GM21367 (cell line): ENCODE results near the gene MLN.

Source experiments
- ATAC-seq: cut with Tn5 transposase; IDR thresholded peaks from one replicate; pipeline ENCODE4 v1.9.1; 2021; ENCODE audit not compliant: unreplicated experiment

Gene MLN

GRCh38 chr6:33772902-33773472, 30.8 kb downstream of the MLN start:
- ATAC-seq = no peak

- no peak for ATAC-seq
Measured at GRCh38 chr6:33772082-33772830, 31.5 kb downstream of the MLN start.

DNA sequence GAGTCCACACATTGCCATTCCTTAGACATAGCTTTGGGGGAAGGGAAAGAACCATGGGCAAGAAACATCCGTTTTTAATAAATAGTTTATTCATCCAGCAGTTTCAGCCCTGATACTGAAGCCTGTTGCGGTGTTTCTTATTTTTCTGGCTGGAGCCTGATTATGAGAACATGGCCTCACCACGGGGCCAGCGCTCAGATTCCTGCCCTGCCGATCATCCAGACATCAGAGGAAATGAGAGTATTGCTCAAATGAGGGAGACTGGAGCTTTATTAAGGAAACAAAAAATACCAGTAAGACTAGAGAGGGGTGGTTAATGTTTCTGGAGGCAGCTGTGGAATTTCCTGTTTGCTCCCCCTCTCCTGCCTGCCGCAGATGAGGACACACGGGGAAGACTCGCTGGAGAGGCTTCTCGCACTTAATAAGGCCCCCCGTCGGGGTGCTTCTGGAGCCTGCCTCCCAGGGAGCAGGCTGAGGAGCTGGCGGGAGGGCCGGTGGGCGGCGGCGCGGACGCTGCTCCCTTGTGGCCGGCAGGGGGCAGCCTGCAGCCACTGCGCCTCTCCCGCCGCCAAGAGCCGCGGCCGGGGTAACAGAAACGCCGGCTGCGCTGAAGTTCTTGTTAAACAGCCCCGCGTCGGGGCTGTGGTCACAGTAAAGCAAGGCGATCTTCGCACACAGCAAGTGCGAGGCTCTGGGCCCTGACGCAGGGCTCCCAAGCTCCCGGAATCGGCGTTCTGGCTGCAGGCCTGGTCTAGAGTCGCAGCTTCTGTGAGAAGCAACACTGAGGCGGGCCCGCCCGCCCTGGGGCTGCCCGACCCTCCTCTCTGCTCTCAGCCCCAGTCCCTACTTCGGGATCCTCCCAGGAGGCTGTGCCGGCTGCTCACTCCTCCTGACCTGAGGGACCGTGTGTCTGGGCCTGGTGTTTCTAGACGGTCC, 32.4 kb downstream of the MLN start:
- no peak for ATAC-seq

- no peak for ATAC-seq
Measured at GRCh38 chr6:33770833-33771145, 33.0 kb downstream of the MLN start.

DNA sequence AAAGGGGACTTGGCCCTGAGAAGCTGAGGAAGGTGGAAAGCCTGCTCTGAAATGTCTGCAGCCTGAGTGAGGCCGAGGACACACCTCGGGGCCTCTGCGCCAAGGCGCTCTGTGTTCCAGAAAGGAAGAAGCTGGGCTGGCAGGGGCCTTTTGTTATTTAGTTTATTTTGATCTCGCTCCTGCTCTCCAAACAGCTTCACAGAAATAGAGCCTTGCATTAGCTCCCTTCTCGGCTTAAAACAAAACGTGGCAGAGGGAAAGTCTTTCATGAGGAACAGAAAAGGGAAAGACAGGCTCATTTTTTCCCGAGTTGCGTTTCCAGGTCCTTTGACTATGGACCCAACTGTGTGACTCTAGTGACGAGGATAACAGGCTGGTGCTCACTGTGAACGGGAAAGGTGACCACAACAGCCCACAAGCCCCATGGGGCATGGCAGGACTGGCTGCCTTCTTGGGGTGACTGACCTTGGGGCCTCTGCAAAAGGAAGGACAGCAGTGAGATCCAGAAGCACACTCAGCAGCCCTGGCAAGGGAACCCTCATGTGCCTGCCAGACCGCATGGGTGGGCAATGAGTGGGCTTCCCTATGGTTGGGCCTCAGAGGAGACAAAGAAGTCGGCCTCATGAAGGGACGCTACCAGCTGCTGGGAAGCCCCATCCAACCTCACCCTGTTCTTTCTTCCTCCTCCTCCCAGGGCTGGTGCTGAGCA, 33.5 kb downstream of the MLN start:
- no peak for ATAC-seq

DNA sequence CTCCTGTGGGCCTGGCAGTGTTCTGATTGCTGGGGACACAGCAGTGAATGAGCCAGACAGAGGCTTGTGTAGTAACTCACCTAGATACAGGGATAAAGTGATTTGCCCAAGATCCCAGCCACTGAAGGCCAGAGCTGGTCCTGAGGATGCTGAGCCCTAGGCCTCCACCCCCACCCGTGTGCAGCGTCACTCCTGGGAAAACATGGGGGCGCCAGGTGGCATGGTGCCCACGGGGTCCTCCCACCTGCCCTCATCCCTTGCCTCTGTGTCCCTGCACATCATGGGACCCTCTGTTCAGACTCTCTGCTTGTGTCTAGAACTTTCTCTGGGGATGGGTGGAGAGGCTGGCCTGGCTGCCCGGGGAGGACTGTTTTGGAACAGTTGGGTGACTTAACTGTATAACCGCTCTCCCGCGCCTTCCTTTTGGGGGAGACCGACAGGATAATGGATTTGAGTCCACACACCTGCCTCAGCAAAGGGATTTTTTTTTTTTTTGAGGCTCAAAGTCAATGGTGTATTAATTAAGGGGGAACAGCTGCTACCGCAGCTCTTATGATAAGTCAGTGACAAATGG, 34.5 kb downstream of the MLN start:
- ATAC-seq = no peak

- no peak for ATAC-seq
Measured at GRCh38 chr6:33768644-33769120, 35.1 kb downstream of the MLN start.

- no peak for ATAC-seq
Measured at GRCh38 chr6:33766921-33767907, 36.6 kb downstream of the MLN start.

DNA sequence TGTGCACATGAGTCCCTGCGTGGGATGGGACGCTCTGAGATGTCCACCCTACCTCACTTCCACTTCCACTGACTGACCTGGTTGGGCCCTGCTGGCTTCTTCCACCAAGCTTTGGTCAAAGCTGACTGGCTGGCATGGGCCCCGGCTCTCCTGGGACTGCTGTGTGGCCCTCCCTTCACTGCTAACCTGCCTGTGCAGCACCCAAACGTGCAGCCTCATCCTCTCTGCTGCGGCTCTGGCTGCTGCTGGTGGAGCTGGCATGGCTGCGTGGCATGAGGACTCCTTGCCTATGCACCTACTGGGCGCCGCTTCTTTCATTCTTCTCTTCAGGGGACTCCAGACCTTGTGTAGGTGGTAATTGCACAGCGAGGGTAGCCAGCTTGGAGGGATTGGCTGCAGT, 38.4 kb downstream of the MLN start:
- ATAC-seq = no peak

DNA sequence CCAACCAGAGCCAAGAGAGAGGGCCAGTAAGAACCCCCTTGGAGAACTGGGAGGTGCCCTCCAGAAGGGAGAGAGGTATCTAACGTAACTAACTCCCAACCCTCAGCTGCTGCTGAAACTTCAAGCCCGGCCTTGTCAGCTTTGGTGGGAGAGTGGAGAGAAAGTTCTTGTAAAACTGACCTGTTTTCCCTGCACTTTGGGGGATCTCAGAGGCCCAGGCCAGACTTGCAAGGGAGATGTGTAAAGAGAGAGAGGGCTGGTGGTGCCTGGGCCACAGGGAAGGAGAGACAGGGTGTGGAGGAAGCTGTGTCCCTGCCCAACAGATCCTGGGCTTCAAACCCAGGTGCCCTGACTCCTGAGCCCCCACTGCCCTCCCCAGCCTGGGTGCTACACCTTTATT, 39.8 kb downstream of the MLN start:
- no peak for ATAC-seq

DNA sequence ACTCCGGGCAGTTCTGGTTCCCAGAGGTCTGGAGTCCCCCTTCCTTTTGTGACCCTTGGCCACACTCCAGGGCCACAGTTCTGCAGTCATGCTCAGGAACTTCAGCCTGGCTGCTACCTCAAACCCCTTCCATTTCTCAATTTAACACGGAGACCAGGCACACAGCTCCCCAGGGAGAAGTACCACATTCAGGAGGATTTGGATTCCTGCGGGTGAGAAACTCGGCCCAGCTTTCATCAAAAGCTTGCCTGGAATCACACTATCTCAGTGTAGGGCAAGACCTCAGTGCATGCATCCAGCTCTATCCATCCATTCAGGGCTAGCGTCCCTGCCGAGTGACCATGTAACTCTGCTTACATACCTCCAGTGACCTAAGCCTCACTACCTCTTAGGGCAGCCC, 40.3 kb downstream of the MLN start:
- no peak for ATAC-seq

GRCh38 chr6:33762713-33763112, 41.1 kb downstream of the MLN start:
- no peak for ATAC-seq

GRCh38 chr6:33761922-33762629, 41.7 kb downstream of the MLN start:
- ATAC-seq = no peak

DNA sequence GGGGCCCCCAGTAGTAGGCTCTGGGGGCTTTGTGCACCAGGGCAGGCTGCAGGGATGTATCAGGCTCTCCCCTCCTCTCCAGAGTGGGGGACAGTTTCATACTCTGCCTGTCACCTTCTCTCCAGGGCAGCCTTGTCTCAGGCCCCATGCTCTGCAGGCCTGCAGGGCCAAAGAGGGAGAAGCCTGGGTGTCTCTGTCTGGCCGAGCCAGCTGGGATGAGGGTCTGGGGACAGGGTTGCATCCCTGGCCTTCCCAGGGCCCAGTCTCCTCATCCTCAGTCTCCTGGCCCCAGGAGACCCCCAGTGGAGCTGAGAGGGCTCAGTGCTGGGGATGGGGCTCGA, 42.3 kb downstream of the MLN start:
- ATAC-seq = no peak

DNA sequence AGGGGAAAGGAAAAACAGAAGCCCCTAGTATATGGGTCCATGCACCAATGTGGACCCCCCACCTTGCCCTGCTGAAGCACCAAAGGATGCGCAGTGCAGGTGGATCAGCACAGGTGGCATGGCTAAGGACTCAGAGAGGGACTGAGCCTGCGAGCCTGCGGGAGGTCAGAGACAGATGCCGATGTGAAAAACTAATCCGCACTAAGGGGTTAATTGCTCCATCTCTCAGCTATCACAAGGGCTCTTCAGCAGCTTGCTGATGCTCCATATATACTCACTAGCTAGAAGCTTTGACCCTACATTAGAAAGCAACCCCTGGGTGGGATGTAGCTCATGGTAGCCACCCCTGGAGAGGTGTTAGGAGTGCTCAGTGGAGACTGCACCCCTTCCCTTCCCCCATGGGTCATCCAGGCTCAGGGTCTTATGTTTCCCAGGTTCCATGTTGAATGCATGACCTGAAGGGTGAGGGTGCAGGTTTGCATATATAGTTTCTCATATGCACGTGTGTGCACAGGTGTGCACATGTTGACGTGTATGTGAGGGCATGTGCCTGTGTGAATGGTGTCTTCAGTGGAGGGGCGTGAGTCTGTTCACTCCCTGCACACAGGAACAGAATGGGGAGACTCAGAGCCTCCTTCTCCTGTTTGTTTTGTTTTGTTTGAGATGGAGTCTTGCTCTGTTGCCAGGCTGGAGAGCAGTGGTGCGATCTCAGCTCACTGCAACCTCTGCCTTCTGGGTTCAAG, 43.7 kb downstream of the MLN start:
- no peak for ATAC-seq

DNA sequence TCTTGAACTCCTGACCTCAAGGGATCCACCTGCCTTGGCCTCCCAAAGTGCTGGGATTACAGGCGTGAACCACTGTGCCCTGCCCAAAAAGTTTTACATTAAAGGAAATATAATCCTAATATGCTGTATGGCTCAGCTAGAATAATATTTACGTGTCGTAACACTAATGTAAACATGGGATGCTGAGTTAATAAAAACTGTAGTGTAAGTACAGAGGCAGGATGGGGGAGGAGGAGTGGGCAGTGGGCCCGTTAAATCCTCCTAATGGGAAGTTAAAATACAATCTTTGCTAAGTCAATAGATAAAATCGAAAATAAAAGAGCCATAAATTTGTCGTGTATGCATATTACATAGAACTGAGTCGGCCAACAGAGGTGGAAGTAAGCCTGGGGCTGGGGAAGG, 45.0 kb downstream of the MLN start:
- ATAC-seq = no peak

DNA sequence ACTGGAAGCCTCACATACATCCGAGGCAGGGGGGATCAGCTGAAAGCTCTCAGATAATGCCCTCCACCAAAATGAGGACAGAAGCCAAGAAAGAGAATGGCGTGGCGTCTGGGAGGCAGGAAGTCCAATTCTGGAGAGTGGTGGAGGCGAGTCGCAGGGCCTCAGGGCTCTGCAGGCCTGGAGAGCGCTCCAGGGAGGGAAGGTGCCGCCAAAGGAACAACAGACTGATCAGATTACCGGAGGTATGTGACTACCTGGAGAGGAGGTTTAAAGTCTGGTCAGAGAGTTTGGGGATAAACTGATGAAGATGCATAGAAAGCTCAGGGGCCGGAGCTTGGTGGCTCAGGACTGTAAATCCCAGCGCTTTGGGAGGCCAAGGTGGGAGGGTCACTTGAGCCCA, 45.9 kb downstream of the MLN start:
- no peak for ATAC-seq

- ATAC-seq = no peak
Measured at GRCh38 chr6:33757113-33757512, 46.7 kb downstream of the MLN start.
